ENCODE data around the gene PHLPP1.
"Not testable (repeated sequence)": the region's sequence is repeated elsewhere in the genome, so short reads cannot be mapped to it uniquely, and the experiment has no call there.

The PHLPP1 gene

DNA sequence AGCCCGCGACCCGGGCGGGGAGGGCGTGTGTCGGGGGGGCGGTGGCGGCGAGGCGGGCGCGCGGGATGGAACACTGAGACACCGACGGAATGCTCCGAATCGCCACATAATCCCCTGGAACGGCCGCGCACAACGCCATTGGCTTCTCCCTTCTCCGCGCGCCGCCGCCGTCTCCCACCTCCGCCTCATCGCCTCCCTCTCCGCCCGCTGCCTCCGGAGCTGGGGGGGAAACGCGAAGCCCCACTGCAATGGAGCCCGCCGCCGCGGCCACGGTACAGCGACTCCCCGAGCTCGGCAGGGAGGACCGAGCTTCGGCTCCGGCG, at the start of gene PHLPP1:
Gene PHLPP1, plus strand, starts transcription at position 106 of the 323 bp plus-strand sequence. Its CDS starts 143 bp downstream, at position 249.
- no peak for DNase-seq

DNA sequence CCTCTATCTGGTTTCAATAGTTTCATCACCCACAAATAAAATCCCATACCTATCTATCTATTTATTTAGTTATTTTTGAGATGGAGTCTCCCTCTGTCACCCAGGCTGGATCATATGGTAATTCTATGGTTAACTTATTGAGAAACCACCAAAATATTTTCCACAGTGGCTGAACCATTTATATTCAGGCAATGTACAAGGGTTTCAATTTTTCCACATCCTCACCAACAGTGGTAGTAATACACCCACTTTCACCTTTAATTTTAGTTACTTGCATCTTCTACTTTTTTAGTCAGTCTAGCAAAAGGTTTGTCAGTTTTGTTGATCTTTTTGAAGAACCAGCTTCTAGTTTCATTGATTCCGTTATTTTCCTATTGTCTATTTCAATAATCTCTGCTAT, 46.1 kb upstream of the PHLPP1 start:
- no peak for DNase-seq

DNA sequence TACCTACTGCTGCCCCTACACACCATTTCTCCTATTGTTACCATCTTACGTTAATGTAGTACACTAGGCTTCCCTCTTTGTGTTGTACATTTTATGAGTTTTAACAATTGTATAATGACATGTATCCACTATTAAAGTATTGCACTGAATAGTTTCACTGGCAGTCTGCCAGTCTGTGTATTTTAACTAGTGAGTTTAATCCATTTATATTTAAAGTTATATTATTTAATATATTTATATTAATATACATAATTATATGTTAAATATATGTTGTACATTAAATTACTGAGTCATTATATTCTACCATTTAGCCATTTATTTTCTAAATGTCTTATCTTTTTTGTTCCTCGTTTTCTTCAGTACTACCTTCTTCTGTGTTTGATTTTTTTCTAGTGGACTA, 44.8 kb upstream of the PHLPP1 start:
- no peak for DNase-seq

DNA sequence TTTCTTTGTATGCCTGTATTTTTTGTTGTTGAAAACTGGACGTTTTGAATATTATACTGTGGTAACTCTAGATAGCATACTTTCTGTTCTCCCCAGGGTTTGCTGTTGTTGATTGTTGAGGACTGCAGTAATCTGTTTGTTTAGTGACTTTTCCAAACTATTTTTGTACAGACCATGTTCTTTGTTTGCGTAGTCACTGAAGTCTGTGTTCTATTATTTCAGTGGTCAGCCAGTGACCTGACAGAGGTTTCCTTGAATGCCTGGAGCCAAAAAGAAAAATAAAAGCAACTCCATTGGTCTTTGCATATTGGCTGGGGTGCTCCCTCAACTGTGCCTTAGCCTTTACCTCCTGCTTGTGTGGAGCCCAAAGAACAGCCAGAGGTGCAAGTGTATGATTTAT, 42.7 kb upstream of the PHLPP1 start:
- DNase-seq = no peak

DNA sequence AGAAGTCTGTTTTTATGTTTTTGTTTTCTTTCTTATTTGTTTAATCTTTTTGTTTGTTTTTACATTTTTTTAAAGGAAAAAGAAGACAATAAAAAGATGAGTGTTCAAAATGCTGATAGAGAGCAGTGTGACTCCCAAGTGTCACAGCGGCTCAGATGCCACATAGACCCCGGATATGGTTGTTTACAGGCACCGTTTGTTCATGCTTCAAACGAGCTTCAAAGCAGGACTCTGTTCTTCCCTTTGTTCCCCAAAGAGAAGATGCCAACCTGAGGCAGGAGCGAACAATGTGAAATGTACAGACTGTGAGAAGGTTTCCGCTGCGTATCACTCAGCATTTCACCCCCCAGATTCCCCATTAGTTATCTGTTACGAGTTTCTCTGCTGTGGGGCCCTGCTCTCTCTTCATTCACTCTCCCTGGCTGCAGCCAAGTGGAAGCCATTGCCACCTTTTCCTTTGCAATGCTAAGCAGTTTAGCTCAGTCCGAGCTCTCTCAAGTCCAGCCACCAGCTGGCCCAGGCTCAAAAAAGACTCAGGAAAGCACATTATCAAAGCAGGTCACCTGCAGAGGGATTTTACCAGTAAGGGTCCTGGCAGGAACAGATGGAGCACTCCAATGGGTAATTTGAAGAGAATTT, 36.4 kb upstream of the PHLPP1 start:
- no peak for DNase-seq

DNA sequence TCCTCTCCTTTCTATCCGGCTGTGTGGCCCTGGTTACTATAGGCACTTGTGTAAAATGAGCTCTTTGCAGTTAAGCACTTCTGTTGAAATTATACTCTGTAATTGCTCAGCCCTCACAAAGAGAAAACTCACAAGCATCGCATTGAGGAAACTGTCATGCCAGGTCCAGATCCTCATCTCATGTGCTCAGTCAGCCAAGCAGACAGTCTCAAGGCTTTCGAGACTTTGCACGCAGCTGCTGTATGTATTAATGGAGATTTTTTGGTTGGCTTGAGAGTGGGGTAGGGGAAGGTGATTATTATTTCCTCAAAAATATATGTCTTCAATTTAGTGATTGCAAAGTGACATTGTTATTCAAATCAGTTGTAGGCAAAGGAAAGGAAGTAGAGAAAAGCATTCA, 33.0 kb upstream of the PHLPP1 start:
- no peak for DNase-seq

DNA sequence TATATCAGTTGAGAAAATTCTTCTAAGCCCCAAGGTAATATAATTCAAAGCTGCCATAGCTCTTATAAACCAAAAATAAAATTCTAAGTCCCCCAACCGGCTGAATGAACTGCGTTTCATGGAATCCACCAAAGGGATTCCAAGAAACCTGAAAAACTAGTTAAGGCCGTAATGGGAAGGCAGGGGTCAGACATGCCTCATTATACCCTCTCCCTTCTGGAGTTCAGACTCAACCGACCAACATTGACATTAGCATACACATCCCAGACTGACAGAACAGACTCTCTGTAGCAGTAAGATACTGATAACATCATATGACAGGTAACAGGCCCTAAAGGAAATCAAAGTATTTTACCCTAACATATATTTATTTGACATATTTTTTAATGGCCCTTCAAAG, 31.4 kb upstream of the PHLPP1 start:
- DNase-seq = no peak

DNA sequence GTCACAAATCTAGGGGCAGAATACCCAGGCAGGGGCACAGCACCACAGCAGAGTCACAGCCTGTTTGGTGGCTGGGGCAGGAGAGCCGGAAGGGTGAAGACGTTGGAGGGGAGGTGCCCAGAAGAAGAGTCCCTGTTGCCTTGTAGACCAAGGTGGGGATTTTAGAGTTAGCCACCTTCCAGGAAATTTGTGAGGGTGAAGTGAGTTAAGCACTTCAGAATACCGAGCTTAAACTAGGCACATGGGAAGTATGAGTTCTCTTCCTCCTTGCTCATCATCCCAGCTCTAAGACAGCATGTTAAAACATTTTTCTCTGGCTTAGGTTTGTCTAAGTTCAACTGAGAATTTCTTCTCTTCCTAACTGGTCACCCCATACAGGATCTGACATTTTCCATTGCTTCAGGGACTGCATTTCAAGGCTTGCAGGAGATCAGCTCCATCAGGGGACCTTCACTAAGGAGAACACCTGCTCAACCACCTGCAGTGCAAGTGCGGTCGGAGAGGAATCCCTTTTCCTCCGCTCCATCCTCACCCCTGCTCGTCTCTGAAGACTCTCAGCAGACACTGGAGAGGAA, 26.5 kb upstream of the PHLPP1 start:
- no peak for DNase-seq

DNA sequence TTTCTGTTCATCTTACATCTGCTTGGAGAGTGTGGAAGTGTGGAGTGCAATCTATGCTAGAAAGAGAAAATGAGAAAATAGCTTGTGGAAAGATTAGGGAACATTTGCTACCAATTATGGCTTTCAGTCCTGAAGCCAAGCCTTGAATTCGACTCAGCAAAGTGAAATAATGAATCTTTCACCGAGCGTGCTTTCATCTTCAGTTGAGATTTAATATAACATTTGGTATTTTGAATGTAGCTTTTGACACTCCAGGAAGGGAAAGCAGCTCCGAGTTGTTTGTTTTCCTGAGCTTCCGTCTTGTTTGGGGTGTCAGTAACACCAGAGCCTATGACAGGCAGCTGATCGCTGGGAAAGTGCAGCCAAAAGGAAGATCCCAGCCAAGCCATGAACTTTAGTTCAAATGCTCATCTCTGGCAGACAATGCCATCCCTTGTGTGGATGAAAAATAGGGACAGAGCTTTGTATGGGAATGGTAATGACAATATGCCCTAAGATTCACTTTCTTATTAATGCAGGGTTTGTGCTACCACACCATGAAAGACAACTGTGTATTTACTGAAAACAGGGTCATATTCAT, 25.0 kb upstream of the PHLPP1 start:
- no peak for DNase-seq

DNA sequence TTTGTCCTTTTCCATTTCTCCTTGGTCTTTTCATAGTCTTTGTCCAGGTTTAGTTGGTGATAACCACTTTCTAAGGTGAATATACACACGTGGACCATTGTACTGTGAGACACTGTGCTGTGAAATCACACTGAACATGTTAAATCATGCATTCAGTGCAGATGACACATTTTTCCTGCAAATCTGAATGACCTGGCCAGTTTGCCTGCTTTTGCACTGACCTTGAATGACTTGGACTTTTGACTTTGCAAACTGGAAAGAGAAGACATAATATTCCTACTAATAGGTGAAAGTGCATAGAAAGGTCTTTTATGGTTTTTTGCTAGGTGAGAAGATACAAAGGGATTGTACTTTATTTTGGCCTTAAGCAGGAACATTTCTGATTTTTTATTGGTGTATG, 21.7 kb upstream of the PHLPP1 start:
- DNase-seq = no peak

DNA sequence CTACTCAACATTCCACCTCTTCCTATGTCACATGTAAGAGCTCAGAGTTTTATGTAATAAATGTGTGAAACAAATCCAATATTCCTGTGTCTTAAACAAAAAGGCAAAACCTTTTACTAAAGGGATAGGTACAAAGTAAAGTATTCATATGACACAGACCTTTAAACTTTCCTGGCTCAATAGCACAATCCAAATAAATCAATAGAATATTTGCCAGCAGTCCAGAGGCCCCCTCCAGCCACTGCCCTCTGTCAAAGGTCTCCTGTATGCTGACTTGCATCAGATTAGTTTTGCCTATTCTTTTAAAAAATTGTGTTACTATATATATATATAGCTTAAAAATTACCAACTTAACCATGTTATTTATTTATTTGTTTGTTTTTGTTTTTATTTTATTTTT, 17.7 kb upstream of the PHLPP1 start:
- no peak for DNase-seq

DNA sequence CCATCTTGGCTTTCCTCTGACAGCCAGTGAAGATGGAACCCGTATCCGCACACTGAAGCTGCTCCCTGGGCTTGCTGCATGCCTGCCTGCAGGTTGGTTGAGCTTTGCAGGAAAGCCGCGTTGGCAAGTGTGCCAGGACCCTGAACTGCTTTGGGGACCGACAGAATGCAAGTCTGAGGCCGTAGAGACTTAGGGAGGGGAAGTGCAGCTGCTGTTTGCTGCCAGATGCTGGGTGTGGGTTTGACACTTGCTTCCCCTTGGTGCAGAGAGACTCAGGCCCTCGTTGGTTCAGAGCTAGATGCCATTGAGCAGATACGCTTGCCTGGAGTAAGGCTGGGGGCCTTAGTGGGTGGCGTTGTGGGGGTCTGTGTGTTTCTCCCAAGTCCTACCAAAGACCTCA, 13.1 kb upstream of the PHLPP1 start:
- peak; percentile 20 for DNase-seq

DNA sequence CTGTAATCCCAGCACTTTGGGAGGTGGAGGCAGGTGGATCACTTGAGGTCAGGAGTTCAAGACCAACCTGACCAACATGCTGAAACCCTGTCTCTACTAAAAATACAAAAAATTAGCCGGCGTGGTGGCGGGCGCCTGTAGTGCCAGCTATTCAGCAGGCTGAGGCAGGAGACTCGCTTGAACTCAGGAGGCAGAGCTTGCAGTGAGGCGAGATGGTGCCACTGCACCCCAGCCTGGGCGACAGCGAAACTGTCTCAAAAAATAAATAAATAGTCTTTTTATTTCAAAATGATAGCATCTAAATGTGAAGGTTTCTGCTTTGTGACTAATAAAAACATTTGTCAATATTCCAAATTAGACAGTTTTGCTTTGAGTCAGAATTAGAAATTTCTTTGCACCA, 8.5 kb upstream of the PHLPP1 start:
- not testable (repeated sequence) for DNase-seq

DNA sequence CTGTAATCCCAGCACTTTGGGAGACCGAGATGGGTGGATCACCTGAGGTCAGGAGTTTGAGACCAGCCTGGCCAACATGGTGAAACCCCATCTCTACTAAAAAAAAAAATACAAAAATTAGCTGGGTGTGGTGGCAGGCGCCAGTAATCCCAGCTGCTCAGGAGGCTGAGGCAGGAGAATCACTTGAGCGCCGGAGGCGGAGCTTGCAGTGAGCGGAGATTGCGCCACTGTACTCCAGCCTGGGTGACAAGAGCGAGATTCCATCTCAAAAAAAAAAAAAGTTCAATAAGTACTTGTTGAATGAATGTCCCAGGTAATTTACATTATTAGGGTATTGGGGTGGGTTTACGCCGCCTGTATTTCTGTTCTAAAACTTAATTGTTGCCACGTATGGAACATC, 5.4 kb upstream of the PHLPP1 start:
- DNase-seq = not testable (repeated sequence)

DNA sequence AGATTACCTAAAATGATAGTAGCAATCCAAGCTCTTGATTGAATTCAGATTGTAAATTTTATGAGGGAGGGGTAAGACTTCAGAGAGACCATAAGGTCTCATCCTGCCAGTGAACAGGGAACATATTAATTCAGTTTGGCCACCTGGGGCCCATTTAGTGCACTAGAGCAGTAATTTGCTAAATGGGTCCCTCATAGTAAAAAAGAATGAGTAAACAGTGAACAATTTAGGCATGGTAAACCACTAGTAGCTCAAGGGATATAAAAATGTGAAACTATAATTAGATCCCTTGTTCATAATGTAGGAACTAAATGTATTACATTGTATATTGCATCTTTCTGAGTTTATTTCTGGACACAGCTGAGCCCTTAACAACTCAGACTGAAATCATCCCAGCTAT, 4.9 kb upstream of the PHLPP1 start:
- DNase-seq = no peak

DNA sequence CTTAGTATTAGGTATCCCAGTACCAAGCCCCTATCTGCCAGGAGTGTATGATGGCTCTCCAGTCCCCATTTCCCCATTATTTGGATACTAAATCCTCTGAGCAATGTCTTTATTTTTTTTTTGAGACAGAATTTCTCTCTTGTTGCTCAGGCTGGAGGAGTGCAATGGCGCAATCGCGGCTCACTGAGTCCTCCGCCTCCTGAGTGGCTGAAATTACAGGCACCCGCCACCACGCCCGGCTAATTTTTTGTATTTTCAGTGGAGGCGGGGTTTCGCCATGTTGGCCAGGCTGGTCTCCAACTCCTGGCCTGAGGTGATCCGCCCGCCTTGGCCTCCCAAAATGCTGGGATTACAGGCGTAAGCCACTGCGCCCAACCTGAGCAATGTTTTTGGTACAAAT, 3.6 kb upstream of the PHLPP1 start:
- DNase-seq = no peak

DNA sequence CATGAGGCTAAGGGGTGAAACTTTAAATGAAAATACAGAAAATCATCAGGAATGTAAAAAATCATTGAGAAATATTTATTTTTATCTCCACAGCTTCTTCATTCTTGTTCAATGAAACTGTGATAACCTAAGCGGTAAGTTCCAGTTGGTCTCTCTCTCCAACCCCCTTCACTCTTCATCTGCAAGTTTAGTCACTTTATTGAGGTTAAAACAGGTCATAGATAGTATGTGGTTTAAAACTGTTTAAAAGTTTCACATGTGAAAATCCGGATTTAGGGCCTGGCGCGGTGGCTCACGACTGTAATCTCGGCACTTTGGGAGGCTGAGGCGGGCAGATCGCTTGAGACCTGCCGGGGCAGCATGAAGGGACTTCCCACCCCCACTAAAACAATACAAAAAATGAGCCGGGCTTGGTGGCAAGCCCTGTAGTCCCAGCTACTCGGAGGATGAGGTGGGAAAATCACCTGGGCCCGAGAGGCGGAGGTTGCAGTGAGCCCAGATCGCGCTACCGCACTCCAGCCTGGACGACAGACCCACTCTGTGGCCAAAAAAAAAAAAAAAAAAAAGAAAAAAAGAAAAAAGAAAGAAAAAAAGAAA, 1.6 kb upstream of the PHLPP1 start:
- no peak for DNase-seq

DNA sequence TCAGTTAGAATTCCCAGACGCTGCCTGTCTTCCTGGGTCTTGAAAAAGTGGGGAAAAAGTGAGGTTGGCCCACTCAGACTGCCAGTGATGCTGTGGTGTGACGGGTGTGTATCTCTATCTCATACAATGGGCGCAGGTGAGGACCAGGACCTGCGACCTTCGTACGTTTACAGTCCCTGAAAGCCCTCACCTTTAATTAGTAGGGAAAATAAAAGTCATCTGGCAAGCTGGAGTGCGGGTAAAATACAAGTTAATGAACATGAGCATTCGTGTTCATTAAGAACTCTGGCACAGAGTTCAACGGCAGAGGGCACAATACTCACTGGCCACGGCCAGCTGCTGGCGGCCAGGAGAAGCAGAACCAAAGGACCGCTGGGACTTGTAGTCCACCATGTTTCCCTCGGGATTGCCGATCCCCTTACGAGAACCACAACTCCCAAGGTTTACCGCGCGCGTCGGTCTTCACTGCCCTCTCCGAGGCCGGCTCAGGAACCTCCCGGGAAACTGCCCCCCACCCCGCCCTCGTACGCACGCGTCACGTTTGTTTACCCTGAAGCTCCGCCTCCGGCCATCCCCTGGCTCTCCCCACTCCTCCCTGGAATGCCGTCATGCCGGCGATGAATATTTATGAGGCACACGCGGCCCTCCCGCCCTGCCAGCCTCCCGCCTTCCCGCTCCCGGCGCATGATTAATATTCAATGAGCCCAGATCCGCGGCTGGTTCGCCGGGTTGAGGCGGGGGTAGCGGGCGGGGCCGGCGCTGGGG, 488 bp upstream of the PHLPP1 start:
- DNase-seq = peak; percentile 100

DNA sequence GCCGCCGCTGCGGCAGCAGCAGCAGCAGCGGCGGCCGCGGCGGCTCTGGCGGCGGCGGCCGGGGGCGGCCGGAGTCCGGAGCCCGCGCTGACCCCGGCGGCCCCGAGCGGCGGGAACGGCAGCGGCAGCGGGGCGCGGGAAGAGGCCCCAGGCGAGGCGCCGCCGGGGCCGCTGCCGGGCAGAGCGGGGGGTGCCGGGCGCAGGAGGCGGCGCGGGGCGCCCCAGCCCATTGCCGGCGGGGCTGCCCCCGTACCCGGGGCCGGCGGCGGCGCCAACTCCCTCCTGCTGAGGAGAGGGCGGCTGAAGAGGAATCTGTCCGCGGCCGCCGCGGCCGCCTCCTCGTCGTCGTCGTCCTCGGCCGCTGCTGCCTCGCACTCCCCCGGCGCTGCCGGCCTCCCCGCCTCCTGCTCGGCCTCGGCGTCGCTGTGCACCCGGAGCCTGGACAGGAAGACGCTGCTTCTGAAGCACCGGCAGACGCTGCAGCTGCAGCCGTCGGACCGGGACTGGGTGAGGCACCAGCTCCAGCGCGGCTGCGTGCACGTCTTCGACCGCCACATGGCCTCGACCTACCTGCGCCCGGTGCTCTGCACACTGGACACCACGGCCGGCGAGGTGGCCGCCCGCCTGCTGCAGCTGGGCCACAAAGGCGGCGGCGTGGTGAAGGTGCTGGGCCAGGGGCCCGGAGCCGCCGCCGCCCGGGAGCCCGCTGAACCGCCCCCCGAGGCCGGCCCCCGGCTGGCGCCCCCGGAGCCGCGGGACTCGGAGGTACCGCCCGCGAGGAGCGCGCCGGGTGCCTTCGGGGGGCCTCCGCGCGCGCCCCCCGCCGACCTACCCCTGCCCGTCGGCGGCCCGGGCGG, 646 bp downstream of the PHLPP1 start:
- peak; percentile 73 for DNase-seq

DNA sequence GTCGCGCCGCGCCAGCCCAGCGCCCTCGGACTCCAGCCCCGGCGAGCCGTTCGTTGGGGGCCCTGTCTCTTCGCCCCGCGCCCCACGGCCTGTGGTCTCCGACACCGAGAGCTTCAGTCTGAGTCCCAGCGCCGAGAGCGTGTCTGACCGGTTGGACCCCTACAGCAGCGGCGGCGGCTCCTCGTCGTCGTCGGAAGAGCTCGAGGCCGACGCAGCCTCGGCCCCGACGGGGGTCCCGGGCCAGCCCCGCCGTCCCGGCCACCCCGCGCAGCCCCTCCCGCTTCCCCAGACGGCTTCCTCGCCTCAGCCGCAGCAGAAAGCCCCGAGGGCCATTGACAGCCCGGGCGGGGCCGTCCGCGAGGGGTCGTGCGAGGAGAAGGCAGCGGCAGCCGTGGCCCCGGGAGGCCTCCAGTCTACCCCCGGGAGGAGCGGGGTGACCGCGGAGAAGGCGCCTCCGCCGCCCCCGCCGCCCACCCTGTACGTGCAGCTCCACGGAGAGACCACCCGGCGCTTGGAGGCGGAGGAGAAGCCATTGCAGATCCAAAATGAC, 1.4 kb downstream of the PHLPP1 start:
- peak; percentile 66 for DNase-seq

DNA sequence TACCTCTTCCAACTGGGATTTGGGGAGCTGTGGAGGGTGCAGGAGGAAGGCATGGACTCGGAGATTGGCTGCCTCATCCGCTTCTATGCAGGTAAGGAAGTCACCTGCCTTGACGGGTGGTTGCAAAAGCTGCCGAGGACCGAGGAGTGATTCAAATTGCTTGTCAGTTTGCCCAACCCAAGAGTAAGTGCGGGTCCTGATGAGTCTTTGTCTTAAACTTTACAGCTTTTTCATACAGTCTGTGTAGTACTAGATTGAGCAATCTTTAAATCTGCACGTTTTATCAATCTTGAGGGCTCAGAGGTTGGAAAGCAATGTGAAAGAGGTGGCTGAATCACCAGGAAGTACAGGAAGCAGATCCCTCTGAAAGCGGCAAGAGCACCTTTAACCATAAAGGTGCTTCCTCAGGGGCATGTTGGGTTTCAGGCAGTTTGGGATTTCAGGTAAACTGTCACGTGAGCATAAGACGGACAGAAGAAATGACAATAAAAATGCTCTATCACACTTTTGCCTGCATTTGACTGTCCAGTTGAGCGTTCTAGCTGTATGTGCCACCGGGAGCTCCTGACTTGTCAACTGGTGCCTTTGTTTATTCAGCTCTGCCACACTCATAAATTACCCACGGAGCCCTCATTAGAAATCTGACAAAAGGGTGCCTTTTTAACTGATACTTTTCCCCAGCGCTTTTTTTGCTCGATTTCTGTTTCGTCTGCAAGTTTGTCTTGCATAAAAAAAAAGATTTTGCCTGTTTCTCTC, 2.0 kb downstream of the PHLPP1 start:
- DNase-seq = peak; percentile 20
